DMS79 (cell line): Measurements from ENCODE around the gene SUB1.

Source experiments
- DNase-seq: peaks from one replicate; lab custom pipeline; 2025; lab: John Stamatoyannopoulos, UW

SUB1 gene

GRCh38 chr5:32645246-32645645, 59.9 kb downstream of the SUB1 start:
- no peak for DNase-seq

GRCh38 chr5:32646061-32646969, 61.0 kb downstream of the SUB1 start:
- DNase-seq = no peak

GRCh38 chr5:32651088-32651487, 65.7 kb downstream of the SUB1 start:
- no peak for DNase-seq

- DNase-seq = no peak
These were observed 66.3 kb downstream of the SUB1 start for GRCh38 chr5:32651638-32652037.
